HEK293 (cell line): Measurements from ENCODE around the gene ORMDL1.

Experiments used
- CTCF ChIA-PET: fragments of 350-600 bp; formaldehyde crosslinking; extraction: SDS; loops from one replicate; lab custom pipeline; 2021; ENCODE audit warnings: antibody characterized with exemption; lab: Yijun Ruan, JAX
- POLR2A ChIA-PET: fragments of 300-600 bp; formaldehyde crosslinking; extraction: SDS; loops from one replicate; lab custom pipeline; 2020; ENCODE audit warnings: antibody characterized with exemption, inconsistent platforms; lab: Yijun Ruan, JAX
- H3K27ac ChIP-seq: fragments of 200-500 bp; sonication (Bioruptor generic); 2 replicates; pipeline ENCODE4 v1.5.1; 2014; ENCODE audit warnings: low read depth, low read length, control low read depth, inconsistent platforms; ENCODE audit errors: extremely low read depth
- H3K36me3 ChIP-seq, 2 experiments: fragments of 200-500 bp in 1 of 2; sonication (Bioruptor generic) in 1 of 2; 1 replicate in 1 of 2; 2 replicates in 1 of 2; pipeline ENCODE4 v1.5.1; 2014 to 2017; ENCODE audit warnings: inconsistent platforms in 2 of 2, low read length in 2 of 2; ENCODE audit not compliant: control insufficient read depth in 2 of 2, insufficient read depth in 1 of 2
- H3K4me1 ChIP-seq: fragments of 200-500 bp; sonication (Bioruptor generic); 2 replicates; pipeline ENCODE4 v1.5.1; 2014; ENCODE audit warnings: mild to moderate bottlenecking, low read length, inconsistent platforms; ENCODE audit not compliant: control insufficient read depth, insufficient read depth
- H3K4me3 ChIP-seq: 2 replicates; pipeline ENCODE4 v1.5.1; 2011; ENCODE audit warnings: low read depth, mild to moderate bottlenecking, control low read depth, low read length, moderate library complexity
- H3K9me3 ChIP-seq: fragments of 200-500 bp; sonication (Bioruptor generic); 2 replicates; pipeline ENCODE4 v1.5.1; 2014; ENCODE audit warnings: low read depth, low read length, inconsistent platforms; ENCODE audit not compliant: control insufficient read depth, insufficient read depth
- GFI1B ChIP-seq: fragments of 450-650 bp; formaldehyde crosslinking; IDR thresholded peaks from 2 replicates; pipeline ENCODE4 v1.5.1; 2016; ENCODE audit warnings: missing biosample characterization, missing genetic modification characterization
- HOXD13 ChIP-seq: sonication (generic); formaldehyde crosslinking; IDR thresholded peaks from 2 replicates; pipeline ENCODE4 v1.8.0; 2022; ENCODE audit warnings: missing genetic modification reagents, borderline replicate concordance
- KLF10 ChIP-seq: fragments of 450-650 bp; IDR thresholded peaks from 2 replicates; pipeline ENCODE4 v1.5.1; 2018; ENCODE audit warnings: missing biosample characterization, mild to moderate bottlenecking, missing genetic modification characterization
- KLF9 ChIP-seq: fragments of 450-650 bp; formaldehyde crosslinking; IDR thresholded peaks from 2 replicates; pipeline ENCODE4 v1.5.1; 2016; ENCODE audit warnings: missing biosample characterization, missing genetic modification characterization, low read depth
- RBAK ChIP-seq: fragments of 450-650 bp; formaldehyde crosslinking; IDR thresholded peaks from 2 replicates; pipeline ENCODE4 v1.5.1; 2016; ENCODE audit warnings: missing biosample characterization, missing genetic modification characterization
- ZFP37 ChIP-seq: fragments of 450-650 bp; formaldehyde crosslinking; IDR thresholded peaks from 2 replicates; pipeline ENCODE4 v1.5.1; 2016; ENCODE audit warnings: missing biosample characterization, missing genetic modification characterization
- ZNF132 ChIP-seq: fragments of 450-650 bp; formaldehyde crosslinking; IDR thresholded peaks from 2 replicates; pipeline ENCODE4 v1.5.1; 2017; ENCODE audit warnings: missing biosample characterization, missing genetic modification characterization, borderline replicate concordance
- ZNF148 ChIP-seq: fragments of 450-650 bp; formaldehyde crosslinking; IDR thresholded peaks from 2 replicates; pipeline ENCODE4 v1.5.0; 2017; ENCODE audit warnings: missing biosample characterization, missing genetic modification characterization, borderline replicate concordance
- ZNF16 ChIP-seq: fragments of 450-650 bp; formaldehyde crosslinking; IDR thresholded peaks from 2 replicates; pipeline ENCODE4 v1.5.1; 2016; ENCODE audit warnings: low read depth, missing biosample characterization, missing genetic modification characterization
- ZNF214 ChIP-seq: fragments of 450-650 bp; formaldehyde crosslinking; IDR thresholded peaks from 2 replicates; pipeline ENCODE4 v1.5.1; 2017; ENCODE audit warnings: missing biosample characterization, mild to moderate bottlenecking, missing genetic modification characterization, borderline replicate concordance
- ZNF239 ChIP-seq: fragments of 450-650 bp; formaldehyde crosslinking; IDR thresholded peaks from 2 replicates; pipeline ENCODE4 v1.5.1; 2016; ENCODE audit warnings: missing biosample characterization, missing genetic modification characterization
- ZNF24 ChIP-seq: fragments of 450-650 bp; formaldehyde crosslinking; IDR thresholded peaks from 2 replicates; pipeline ENCODE4 v1.5.1; 2016; ENCODE audit warnings: missing biosample characterization, missing genetic modification characterization
- ZNF354C ChIP-seq: fragments of 450-650 bp; formaldehyde crosslinking; IDR thresholded peaks from 2 replicates; pipeline ENCODE4 v1.5.1; 2016; ENCODE audit warnings: missing biosample characterization, missing genetic modification characterization, low read depth, borderline replicate concordance
- ZNF362 ChIP-seq: fragments of 450-650 bp; formaldehyde crosslinking; IDR thresholded peaks from 2 replicates; pipeline ENCODE4 v1.5.1; 2016; ENCODE audit warnings: missing biosample characterization, missing genetic modification characterization
- ZNF391 ChIP-seq: fragments of 450-650 bp; formaldehyde crosslinking; IDR thresholded peaks from 2 replicates; pipeline ENCODE4 v1.5.1; 2016; ENCODE audit warnings: low read depth, missing biosample characterization, missing genetic modification characterization, borderline replicate concordance
- ZNF501 ChIP-seq: fragments of 450-650 bp; formaldehyde crosslinking; IDR thresholded peaks from 2 replicates; pipeline ENCODE4 v1.5.1; 2016; ENCODE audit warnings: missing biosample characterization, missing genetic modification characterization
- ZNF548 ChIP-seq: fragments of 450-650 bp; formaldehyde crosslinking; IDR thresholded peaks from 2 replicates; pipeline ENCODE4 v1.5.1; 2016; ENCODE audit warnings: missing biosample characterization, missing genetic modification characterization
- ZNF558 ChIP-seq: fragments of 450-650 bp; formaldehyde crosslinking; IDR thresholded peaks from 2 replicates; pipeline ENCODE4 v1.5.1; 2016; ENCODE audit warnings: missing biosample characterization, missing genetic modification characterization
- ZNF560 ChIP-seq: fragments of 450-650 bp; formaldehyde crosslinking; IDR thresholded peaks from 2 replicates; pipeline ENCODE4 v1.5.1; 2017; ENCODE audit warnings: missing biosample characterization, missing genetic modification characterization, borderline replicate concordance
- ZNF623 ChIP-seq: fragments of 450-650 bp; formaldehyde crosslinking; IDR thresholded peaks from 2 replicates; pipeline ENCODE4 v1.5.1; 2016; ENCODE audit warnings: missing biosample characterization, missing genetic modification characterization
- ZNF624 ChIP-seq: fragments of 450-650 bp; formaldehyde crosslinking; IDR thresholded peaks from 2 replicates; pipeline ENCODE4 v1.5.1; 2017; ENCODE audit warnings: missing biosample characterization, missing genetic modification characterization
- ZNF660 ChIP-seq: fragments of 450-650 bp; IDR thresholded peaks from 2 replicates; pipeline ENCODE4 v1.5.1; 2018; ENCODE audit warnings: missing biosample characterization, mild to moderate bottlenecking, missing genetic modification characterization
- ZNF701 ChIP-seq: fragments of 450-650 bp; formaldehyde crosslinking; IDR thresholded peaks from 2 replicates; pipeline ENCODE4 v1.5.1; 2016; ENCODE audit warnings: missing biosample characterization, missing genetic modification characterization
- ZNF785 ChIP-seq: fragments of 450-650 bp; formaldehyde crosslinking; IDR thresholded peaks from 2 replicates; pipeline ENCODE4 v1.5.1; 2016; ENCODE audit warnings: missing biosample characterization, missing genetic modification characterization
- TF ChIP-seq, protein P1 (sequence below): fragments of 450-650 bp; IDR thresholded peaks from 2 replicates; pipeline ENCODE4 v1.5.1; 2018; ENCODE audit warnings: missing biosample characterization, missing genetic modification characterization

ORMDL1 gene

DNA sequence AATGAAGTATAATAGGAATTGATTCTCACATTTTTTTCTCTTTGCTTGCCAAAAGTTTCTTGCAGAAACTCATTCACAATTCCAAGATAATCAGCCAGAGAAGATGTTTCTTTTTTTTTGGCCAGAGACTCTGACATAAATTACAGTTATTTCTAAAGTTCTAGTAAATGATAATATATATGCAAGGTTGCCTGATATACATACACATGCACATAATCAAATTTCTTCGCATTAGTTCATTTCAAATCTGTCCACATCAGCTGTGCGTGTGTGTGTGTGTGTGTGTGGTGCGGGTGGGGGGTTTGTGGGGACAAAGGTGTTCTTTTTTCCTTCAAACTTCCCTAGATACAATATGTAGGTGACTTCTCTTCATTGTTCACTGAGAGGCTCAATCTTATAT lies 54.7 kb downstream of the ORMDL1 start:
- ChIA-PET POLR2A (no interaction called here), CTCF (no interaction called here)
- TF ChIP-seq ZNF785 (no peak), ZNF501 (tag by site-specific recombination) (no peak), ZNF623 (no peak), ZNF239 (tag by site-specific recombination) (no peak), ZNF132 (tag by site-specific recombination) (no peak), KLF10 (no peak), ZNF660 (tag by site-specific recombination) (no peak), ZNF391 (tag by site-specific recombination) (no peak), ZFP37 (tag by site-specific recombination) (no peak), ZNF362 (tag by site-specific recombination) (no peak)
- TF ChIP-seq, protein P1, sequence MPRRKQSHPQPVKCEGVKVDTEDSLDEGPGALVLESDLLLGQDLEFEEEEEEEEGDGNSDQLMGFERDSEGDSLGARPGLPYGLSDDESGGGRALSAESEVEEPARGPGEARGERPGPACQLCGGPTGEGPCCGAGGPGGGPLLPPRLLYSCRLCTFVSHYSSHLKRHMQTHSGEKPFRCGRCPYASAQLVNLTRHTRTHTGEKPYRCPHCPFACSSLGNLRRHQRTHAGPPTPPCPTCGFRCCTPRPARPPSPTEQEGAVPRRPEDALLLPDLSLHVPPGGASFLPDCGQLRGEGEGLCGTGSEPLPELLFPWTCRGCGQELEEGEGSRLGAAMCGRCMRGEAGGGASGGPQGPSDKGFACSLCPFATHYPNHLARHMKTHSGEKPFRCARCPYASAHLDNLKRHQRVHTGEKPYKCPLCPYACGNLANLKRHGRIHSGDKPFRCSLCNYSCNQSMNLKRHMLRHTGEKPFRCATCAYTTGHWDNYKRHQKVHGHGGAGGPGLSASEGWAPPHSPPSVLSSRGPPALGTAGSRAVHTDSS (tag by site-specific recombination): no peak
- Histone ChIP-seq H3K36me3 (no peaks in the 10 kb centered on the region), H3K27ac (no peak overlapping the region), H3K9me3 (no peaks in the 10 kb centered on the region), H3K4me3 (no peak overlapping the region), H3K4me1 (no peaks in the 10 kb centered on the region)

GRCh38 chr2:189726849-189727248 lies 57.3 kb downstream of the ORMDL1 start:
- CTCF ChIA-PET: no interaction called here
- H3K4me1 ChIP-seq: no peaks in the 10 kb centered on the region
- no peaks in the 10 kb centered on the region for H3K36me3 ChIP-seq
- H3K27ac ChIP-seq: no peak overlapping the region
- POLR2A ChIA-PET: no interaction called here
- H3K9me3 ChIP-seq: no peaks in the 10 kb centered on the region
- no peak overlapping the region for H3K4me3 ChIP-seq
- TF ChIP-seq ZNF354C (tag by site-specific recombination) (no peak), ZNF548 (no peak), ZNF214 (tag by site-specific recombination) (no peak)

DNA sequence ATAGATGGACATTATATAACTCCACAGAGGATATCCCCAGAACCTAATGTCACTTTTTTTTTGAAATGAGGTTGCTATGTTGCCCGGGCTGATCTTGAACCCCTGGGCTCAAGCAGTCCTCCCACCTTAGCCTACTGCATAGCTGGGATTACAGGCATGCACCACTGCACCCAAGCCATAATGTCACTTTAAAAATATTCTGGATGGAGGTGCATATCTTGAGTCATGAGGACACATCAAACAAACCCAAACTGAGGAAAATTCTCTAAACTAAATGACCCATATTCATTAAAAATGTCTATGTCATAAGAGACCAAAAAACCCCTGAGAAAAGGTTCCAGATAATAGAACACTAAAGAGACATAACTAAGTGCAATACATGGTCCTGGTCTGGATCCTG lies 57.9 kb downstream of the ORMDL1 start:
- CTCF ChIA-PET: no interaction called here
- H3K36me3 ChIP-seq: no peaks in the 10 kb centered on the region
- no peak overlapping the region for H3K4me3 ChIP-seq
- H3K27ac ChIP-seq: no peak overlapping the region
- no peaks in the 10 kb centered on the region for H3K9me3 ChIP-seq
- H3K4me1 ChIP-seq: no peaks in the 10 kb centered on the region
- no peak for TF ChIP-seq HOXD13 (CRISPR knock-in tag)
- no peak for TF ChIP-seq ZNF624 (tag by site-specific recombination)
- no peak for TF ChIP-seq ZNF785
- no peak for TF ChIP-seq ZNF24 (tag by site-specific recombination)
- POLR2A ChIA-PET: no interaction called here

DNA sequence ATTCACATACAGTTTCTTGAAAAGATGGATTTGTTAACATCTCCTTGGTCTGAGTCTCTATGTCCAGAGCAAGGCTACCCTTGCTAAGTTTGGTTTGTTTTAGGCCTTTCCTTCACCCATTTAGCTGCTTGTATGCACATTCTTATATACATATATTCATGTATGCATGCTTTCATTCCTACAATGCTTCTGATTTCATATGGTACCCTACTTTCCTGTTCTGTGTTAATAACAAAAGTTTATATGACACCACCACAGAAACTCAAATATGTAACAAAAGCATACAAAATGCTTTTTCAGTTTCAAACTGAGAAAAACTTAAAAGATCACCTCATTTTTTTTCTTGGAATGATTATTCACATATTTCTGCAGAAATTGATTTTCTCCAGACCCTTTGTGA lies 60.9 kb downstream of the ORMDL1 start:
- Histone ChIP-seq H3K4me3 (no peak overlapping the region), H3K36me3 (no peaks in the 10 kb centered on the region), H3K9me3 (no peaks in the 10 kb centered on the region), H3K4me1 (no peaks in the 10 kb centered on the region), H3K27ac (no peak overlapping the region)
- ChIA-PET CTCF (interaction anchor here (0.7 kb wide), 2 partner anchors 208 to 259 kb away, joined by 3 to 4 read pairs; no protein-coding TSS in a partner anchor), POLR2A (interaction anchor here (0.6 kb wide), 1 partner anchor 40 kb away, joined by 3 read pairs; the partner anchor contains the start of gene OSGEPL1)
- no peak for TF ChIP-seq ZNF701
- TF ChIP-seq RBAK (tag by site-specific recombination): no peak
- TF ChIP-seq ZNF558: no peak
- no peak for TF ChIP-seq ZNF16
- TF ChIP-seq ZNF148 (tag by site-specific recombination): no peak
- TF ChIP-seq GFI1B (tag by site-specific recombination): no peak
- TF ChIP-seq ZNF354C (tag by site-specific recombination): no peak
- no peak for TF ChIP-seq ZNF560
- TF ChIP-seq KLF9 (tag by site-specific recombination): no peak
